Progenitor cell of endocrine pancreas (in vitro differentiated cells): ENCODE measurements around the gene METTL25B. TPM values are rescaled to one million over a fixed set of nuclear protein-coding genes. Genes with fewer than 3 reads are reported as not detected.
A peak's percentile ranks its signal among the peaks of the same experiment; 100 is the strongest.

ENCODE experiments used
- DNase-seq: peaks from one replicate; pipeline ENCODE4 v3.0.0; 2021; ENCODE audit warnings: low spot score; ENCODE audit not compliant: unreplicated experiment
- H3K27ac Mint-ChIP-seq: 2 replicates; pipeline ENCODE4 v1.8.0; 2021; ENCODE audit warnings: mild to moderate bottlenecking, moderate library complexity, mixed read lengths
- H3K27me3 Mint-ChIP-seq: 2 replicates; pipeline ENCODE4 v1.8.0; 2021; ENCODE audit warnings: mixed read lengths
- H3K36me3 Mint-ChIP-seq: 2 replicates; pipeline ENCODE4 v1.8.0; 2022; ENCODE audit warnings: mixed read lengths; ENCODE audit not compliant: insufficient read depth
- H3K4me1 Mint-ChIP-seq: 2 replicates; pipeline ENCODE4 v1.8.0; 2021; ENCODE audit warnings: low read depth, mixed read lengths
- H3K4me3 Mint-ChIP-seq: 2 replicates; pipeline ENCODE4 v1.8.0; 2021; ENCODE audit warnings: low read depth, mild to moderate bottlenecking, moderate library complexity, mixed read lengths
- H3K9me3 Mint-ChIP-seq: 2 replicates; pipeline ENCODE4 v1.8.0; 2021; ENCODE audit warnings: low read depth, mixed read lengths
- long read RNA-seq: library from polyadenylated mRNA; unstranded; transcript quantifications from one replicate; pipeline ENCODE4 v2.0.0, GENCODE V29; 2020
- total RNA-seq: library from RNA; stranded (reverse); gene quantifications from 2 replicates; pipeline ENCODE4 v1.2.1, GENCODE V29; 2021
- TF ChIP-seq, protein P1 (sequence below): fragments of 200-600 bp; sonication (generic); IDR thresholded peaks from one replicate; pipeline ENCODE4 v1.5.0; 2021; ENCODE audit warnings: antibody characterized with exemption, mild to moderate bottlenecking; ENCODE audit not compliant: unreplicated experiment

The METTL25B gene
- total RNA-seq = 40.0 and 42.4 TPM in 2 replicates
- long read RNA-seq, partial matches to known transcripts = 1 of 8 reads
- long read RNA-seq, other reads (novel, unspliced or antisense) = 5 of 8 reads

- H3K36me3 Mint-ChIP-seq = peaks cover 11% of the 10 kb centered on the region
- no peaks in the 10 kb centered on the region for H3K27me3 Mint-ChIP-seq
- H3K9me3 Mint-ChIP-seq = no peaks in the 10 kb centered on the region
- TF ChIP-seq, protein P1, sequence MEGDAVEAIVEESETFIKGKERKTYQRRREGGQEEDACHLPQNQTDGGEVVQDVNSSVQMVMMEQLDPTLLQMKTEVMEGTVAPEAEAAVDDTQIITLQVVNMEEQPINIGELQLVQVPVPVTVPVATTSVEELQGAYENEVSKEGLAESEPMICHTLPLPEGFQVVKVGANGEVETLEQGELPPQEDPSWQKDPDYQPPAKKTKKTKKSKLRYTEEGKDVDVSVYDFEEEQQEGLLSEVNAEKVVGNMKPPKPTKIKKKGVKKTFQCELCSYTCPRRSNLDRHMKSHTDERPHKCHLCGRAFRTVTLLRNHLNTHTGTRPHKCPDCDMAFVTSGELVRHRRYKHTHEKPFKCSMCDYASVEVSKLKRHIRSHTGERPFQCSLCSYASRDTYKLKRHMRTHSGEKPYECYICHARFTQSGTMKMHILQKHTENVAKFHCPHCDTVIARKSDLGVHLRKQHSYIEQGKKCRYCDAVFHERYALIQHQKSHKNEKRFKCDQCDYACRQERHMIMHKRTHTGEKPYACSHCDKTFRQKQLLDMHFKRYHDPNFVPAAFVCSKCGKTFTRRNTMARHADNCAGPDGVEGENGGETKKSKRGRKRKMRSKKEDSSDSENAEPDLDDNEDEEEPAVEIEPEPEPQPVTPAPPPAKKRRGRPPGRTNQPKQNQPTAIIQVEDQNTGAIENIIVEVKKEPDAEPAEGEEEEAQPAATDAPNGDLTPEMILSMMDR = no peak
- DNase-seq = peak; percentile 67
- peaks cover 7% of the 10 kb centered on the region for H3K4me1 Mint-ChIP-seq
- H3K4me3 Mint-ChIP-seq = no peak within 1 kb of the TSS
- H3K27ac Mint-ChIP-seq = peak within 1 kb of the TSS; percentile 98
These were observed at the start of gene METTL25B for GRCh38 chr1:156727926-156728598. METTL25B (plus strand) TSS chr1:156728469; CDS start chr1:156729105, 636 bp downstream.

GRCh38 chr1:156680056-156680455 is 48.2 kb upstream of the METTL25B start:
- H3K4me3 Mint-ChIP-seq = no peak overlapping the region
- no peak for DNase-seq
- no peaks in the 10 kb centered on the region for H3K9me3 Mint-ChIP-seq
- no peak overlapping the region for H3K27ac Mint-ChIP-seq
- H3K27me3 Mint-ChIP-seq = peaks cover 71% of the 10 kb centered on the region
- TF ChIP-seq, protein P1 = no peak
- no peaks in the 10 kb centered on the region for H3K36me3 Mint-ChIP-seq
- peaks cover 6% of the 10 kb centered on the region for H3K4me1 Mint-ChIP-seq

DNA sequence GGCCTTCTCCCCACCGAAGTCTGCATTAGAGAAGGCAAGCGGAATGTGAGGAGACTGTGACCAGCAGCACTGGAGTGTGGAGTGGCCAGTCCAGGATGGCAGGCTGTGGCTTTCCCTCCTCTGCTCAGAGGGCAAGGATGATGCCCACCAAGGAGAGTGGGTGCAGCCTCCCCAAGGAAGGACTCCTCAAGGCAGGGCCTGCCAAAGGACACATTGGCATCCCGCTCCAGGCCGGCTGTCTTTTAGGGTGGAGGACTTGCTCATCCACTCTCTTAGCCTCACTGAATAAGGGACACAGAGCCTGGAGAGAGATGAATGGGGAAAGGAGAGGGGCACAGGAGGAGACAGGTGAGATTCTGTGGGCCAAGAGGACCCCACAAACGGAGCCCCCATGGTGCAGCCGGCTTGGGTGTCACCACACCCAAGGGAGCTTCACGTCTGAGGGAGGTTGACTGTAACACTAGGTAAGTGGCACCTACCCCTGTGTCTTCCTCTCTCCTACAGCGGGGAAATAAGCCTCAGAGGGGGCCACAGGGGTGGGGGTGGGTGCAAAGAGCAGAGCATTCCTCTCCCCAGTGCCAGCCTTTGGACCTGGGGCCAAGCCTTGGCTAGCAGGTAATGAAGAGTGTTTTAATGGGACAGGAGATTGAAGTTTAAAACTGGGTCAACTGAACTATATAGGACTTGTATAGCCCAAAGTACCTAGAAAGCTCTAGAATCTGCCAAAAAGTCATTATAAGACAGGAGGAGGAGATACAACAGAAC is 46.9 kb upstream of the METTL25B start:
- no peak overlapping the region for H3K4me3 Mint-ChIP-seq
- DNase-seq = no peak
- TF ChIP-seq, protein P1 = no peak
- H3K36me3 Mint-ChIP-seq = no peaks in the 10 kb centered on the region
- no peaks in the 10 kb centered on the region for H3K9me3 Mint-ChIP-seq
- peaks cover 2% of the 10 kb centered on the region for H3K4me1 Mint-ChIP-seq
- H3K27ac Mint-ChIP-seq = no peak overlapping the region
- peaks cover 60% of the 10 kb centered on the region for H3K27me3 Mint-ChIP-seq

- H3K4me1 Mint-ChIP-seq = peaks cover 2% of the 10 kb centered on the region
- DNase-seq = no peak
- TF ChIP-seq, protein P1 = peak; percentile 23
- no peaks in the 10 kb centered on the region for H3K9me3 Mint-ChIP-seq
- H3K27me3 Mint-ChIP-seq = peaks cover 56% of the 10 kb centered on the region
- H3K4me3 Mint-ChIP-seq = no peak overlapping the region
- no peaks in the 10 kb centered on the region for H3K36me3 Mint-ChIP-seq
- no peak overlapping the region for H3K27ac Mint-ChIP-seq
These were observed 45.9 kb upstream of the METTL25B start for GRCh38 chr1:156682166-156682890.

GRCh38 chr1:156684227-156684782 is 44.0 kb upstream of the METTL25B start:
- DNase-seq = no peak
- H3K4me1 Mint-ChIP-seq = peaks cover 4% of the 10 kb centered on the region
- no peaks in the 10 kb centered on the region for H3K9me3 Mint-ChIP-seq
- TF ChIP-seq, protein P1 = no peak
- no peaks in the 10 kb centered on the region for H3K36me3 Mint-ChIP-seq
- H3K27ac Mint-ChIP-seq = no peak overlapping the region
- peaks cover 41% of the 10 kb centered on the region for H3K27me3 Mint-ChIP-seq
- no peak overlapping the region for H3K4me3 Mint-ChIP-seq
